ENCODE measurements around the gene MKLN1. TPM values are rescaled to one million over a fixed set of nuclear protein-coding genes. Genes with fewer than 3 reads are reported as not detected.

Gene MKLN1
- total and polyA plus RNA-seq, 2 donors from 2014 or later = 24.4 to 77.0 TPM

DNA sequence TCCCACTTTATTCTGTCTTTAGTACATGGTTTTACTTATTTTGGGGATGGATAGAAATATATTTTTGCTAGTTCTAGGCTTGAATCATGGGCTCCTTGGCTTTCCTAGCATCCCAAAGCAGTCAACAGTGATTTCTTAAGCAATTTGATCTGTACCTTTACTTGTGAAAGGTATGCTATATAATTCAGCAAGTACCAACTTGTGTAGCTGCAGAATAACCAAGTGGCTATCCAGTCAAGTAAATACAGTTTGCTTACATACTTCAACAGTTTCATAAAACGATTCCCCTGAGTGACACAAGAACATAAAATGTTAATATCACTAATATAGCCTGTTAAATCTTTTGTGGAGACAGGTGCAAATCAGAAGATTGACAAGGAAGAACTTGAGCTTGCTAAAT, 161.5 kb downstream of the MKLN1 start:
- intact Hi-C loops (cut with DNase I) = no loop called here
- H3K27me3 ChIP-seq (ENCODE audit: control insufficient read depth, insufficient read depth, low read length) = no peaks in the 10 kb centered on the region
- no peak for FAIRE-seq
- H3K9ac ChIP-seq (ENCODE audit: low read length in 3 of 3) = no peak overlapping the region
- H3K4me1 ChIP-seq (ENCODE audit: control insufficient read depth in 2 of 3, insufficient read depth in 2 of 3, low read depth in 1 of 3, low read length in 3 of 3) = peaks cover 0 to 2% (median 0%) of the 10 kb centered on the region in 3 donors
- no peaks in the 10 kb centered on the region for H3K9me3 ChIP-seq (ENCODE audit: control insufficient read depth in 2 of 3, insufficient read depth in 1 of 3, low read length in 3 of 3)
- no peak overlapping the region for H3K4me3 ChIP-seq (ENCODE audit: low read length in 3 of 3)
- H3K36me3 ChIP-seq (ENCODE audit: control insufficient read depth in 2 of 3, insufficient read depth in 3 of 3, low read length in 3 of 3) = peaks cover 0 to 2% (median 0%) of the 10 kb centered on the region in 3 donors
- no peak for TF ChIP-seq CTCF (IDR thresholded peaks at IDR 0.05; ENCODE audit: borderline replicate concordance, extremely low read depth, insufficient read depth)
- H3K27ac ChIP-seq (ENCODE audit: low read depth in 2 of 2, low read length in 2 of 2) = no peak overlapping the region
- no peak for DNase-seq

DNA sequence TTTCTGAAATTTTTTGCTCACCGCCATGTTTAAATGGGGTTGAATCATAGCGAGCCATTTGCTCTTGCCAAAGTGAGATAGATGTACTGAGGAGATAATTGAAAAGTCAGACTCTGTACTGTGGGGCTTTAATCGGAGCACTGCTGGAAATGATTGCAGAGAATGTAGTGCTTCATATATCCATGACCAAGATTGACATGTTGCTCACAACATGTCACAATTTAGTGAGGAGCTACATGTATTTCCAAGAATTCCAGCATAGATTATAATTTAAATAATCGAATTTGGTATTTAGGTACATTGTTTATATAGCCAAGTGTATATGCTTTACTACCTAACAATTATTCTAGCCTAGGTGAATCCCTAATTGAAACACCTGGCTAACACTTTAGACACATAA, 162.2 kb downstream of the MKLN1 start:
- no peak overlapping the region for H3K4me3 ChIP-seq (ENCODE audit: low read length in 3 of 3)
- H3K9me3 ChIP-seq (ENCODE audit: control insufficient read depth in 2 of 3, insufficient read depth in 1 of 3, low read length in 3 of 3) = no peaks in the 10 kb centered on the region
- H3K27ac ChIP-seq (ENCODE audit: low read depth in 2 of 2, low read length in 2 of 2) = no peak overlapping the region
- peaks cover 0 to 2% (median 0%) of the 10 kb centered on the region in 3 donors for H3K36me3 ChIP-seq (ENCODE audit: control insufficient read depth in 2 of 3, insufficient read depth in 3 of 3, low read length in 3 of 3)
- no peak for TF ChIP-seq CTCF (IDR thresholded peaks at IDR 0.05; ENCODE audit: borderline replicate concordance, extremely low read depth, insufficient read depth)
- H3K9ac ChIP-seq (ENCODE audit: low read length in 3 of 3) = no peak overlapping the region
- H3K27me3 ChIP-seq (ENCODE audit: control insufficient read depth, insufficient read depth, low read length) = no peaks in the 10 kb centered on the region
- no peak for FAIRE-seq
- no peak for DNase-seq
- peaks cover 0 to 2% (median 0%) of the 10 kb centered on the region in 3 donors for H3K4me1 ChIP-seq (ENCODE audit: control insufficient read depth in 2 of 3, insufficient read depth in 2 of 3, low read depth in 1 of 3, low read length in 3 of 3)
- intact Hi-C loops (cut with DNase I) = no loop called here

DNA sequence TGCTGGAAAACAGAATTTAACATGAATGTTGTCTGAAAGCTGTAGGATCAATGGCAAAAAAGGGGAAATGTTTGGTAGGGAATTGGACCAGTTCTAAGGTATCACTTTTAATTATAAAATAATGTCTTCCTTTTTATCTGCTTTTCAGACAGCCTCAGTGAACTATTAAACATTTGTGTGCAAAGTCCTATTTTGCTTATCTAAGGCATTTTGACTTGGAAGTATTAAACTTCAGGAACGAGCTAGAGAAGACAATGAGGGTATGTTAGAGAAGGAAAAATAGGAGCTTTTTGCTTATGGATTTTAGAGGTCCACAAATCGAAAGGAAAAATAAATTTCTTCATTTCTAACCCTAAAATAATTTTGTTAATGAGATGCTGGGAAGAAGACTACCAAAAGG, 165.4 kb downstream of the MKLN1 start:
- TF ChIP-seq CTCF (IDR thresholded peaks at IDR 0.05; ENCODE audit: borderline replicate concordance, extremely low read depth, insufficient read depth) = no peak

DNA sequence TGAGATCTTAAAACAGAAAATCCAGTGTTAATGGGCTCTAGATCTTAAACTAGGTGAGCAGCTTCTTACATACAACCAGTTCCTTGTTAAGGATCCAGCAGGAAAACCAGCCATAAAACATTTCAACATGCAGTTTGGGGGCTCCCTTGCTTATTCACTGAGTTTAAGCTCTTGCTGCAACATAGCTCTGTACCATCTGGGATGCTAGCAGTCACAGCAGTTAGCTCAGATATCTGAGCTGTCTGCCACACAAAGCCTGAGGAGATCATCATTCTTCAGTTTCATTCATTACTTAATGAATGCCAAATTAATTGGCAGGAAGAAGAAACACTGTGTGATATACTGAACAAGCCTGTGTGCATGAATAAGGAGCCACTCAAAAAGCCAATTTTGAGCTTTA, 165.9 kb downstream of the MKLN1 start:
- FAIRE-seq = no peak
- Histone ChIP-seq H3K27me3 (ENCODE audit: control insufficient read depth, insufficient read depth, low read length) (no peaks in the 10 kb centered on the region), H3K36me3 (ENCODE audit: control insufficient read depth in 2 of 3, insufficient read depth in 3 of 3, low read length in 3 of 3) (peaks cover 0 to 7% (median 6%) of the 10 kb centered on the region in 3 donors), H3K27ac (ENCODE audit: low read depth in 2 of 2, low read length in 2 of 2) (no peak overlapping the region), H3K9me3 (ENCODE audit: control insufficient read depth in 2 of 3, insufficient read depth in 1 of 3, low read length in 3 of 3) (no peaks in the 10 kb centered on the region), H3K4me1 (ENCODE audit: control insufficient read depth in 2 of 3, insufficient read depth in 2 of 3, low read depth in 1 of 3, low read length in 3 of 3) (peaks cover 0 to 2% (median 0%) of the 10 kb centered on the region in 3 donors), H3K4me3 (ENCODE audit: low read length in 3 of 3) (no peak overlapping the region), H3K9ac (ENCODE audit: low read length in 3 of 3) (no peak overlapping the region)
- DNase-seq = no peak
- intact Hi-C loops (cut with DNase I) = no loop called here
- TF ChIP-seq CTCF (IDR thresholded peaks at IDR 0.05; ENCODE audit: borderline replicate concordance, extremely low read depth, insufficient read depth) = no peak

More for the DNA sequence above, 165.4 kb downstream of the MKLN1 start:
- peaks cover 0 to 7% (median 4%) of the 10 kb centered on the region in 3 donors for H3K36me3 ChIP-seq (ENCODE audit: control insufficient read depth in 2 of 3, insufficient read depth in 3 of 3, low read length in 3 of 3)
- intact Hi-C loops (cut with DNase I) = no loop called here
- no peak overlapping the region for H3K4me3 ChIP-seq (ENCODE audit: low read length in 3 of 3)
- no peaks in the 10 kb centered on the region for H3K9me3 ChIP-seq (ENCODE audit: control insufficient read depth in 2 of 3, insufficient read depth in 1 of 3, low read length in 3 of 3)
- FAIRE-seq = no peak
- no peak overlapping the region for H3K27ac ChIP-seq (ENCODE audit: low read depth in 2 of 2, low read length in 2 of 2)
- H3K4me1 ChIP-seq (ENCODE audit: control insufficient read depth in 2 of 3, insufficient read depth in 2 of 3, low read depth in 1 of 3, low read length in 3 of 3) = peaks cover 0 to 2% (median 0%) of the 10 kb centered on the region in 3 donors
- no peaks in the 10 kb centered on the region for H3K27me3 ChIP-seq (ENCODE audit: control insufficient read depth, insufficient read depth, low read length)
- no peak overlapping the region for H3K9ac ChIP-seq (ENCODE audit: low read length in 3 of 3)
- no peak for DNase-seq
